ENCODE measurements around the gene C1orf35. TPM values are rescaled to one million over a fixed set of nuclear protein-coding genes. Genes with fewer than 3 reads are reported as not detected.

The C1orf35 gene
- total and polyA plus RNA-seq, 9 of the 15 experiments (the other 6 are each of a cell fraction or from before 2014, with no cell fraction given): 3.2 to 48.7 (median 12.5) TPM

- no peak for TF ChIP-seq ZNF407 (IDR thresholded peaks at IDR 0.05; ENCODE audit: low read depth)
- TF ChIP-seq TGIF2 (CRISPR knock-in tag; IDR thresholded peaks at IDR 0.05): no peak
- TF ChIP-seq ZNF174 (CRISPR knock-in tag; IDR thresholded peaks at IDR 0.05): no peak
- TF ChIP-seq GATA2 (CRISPR knock-in tag; IDR thresholded peaks at IDR 0.05): peak; percentile 93
- TF ChIP-seq SP1 (CRISPR knock-in tag; IDR thresholded peaks at IDR 0.05): no peak; the same call in 1 of the 2 replicates
- TF ChIP-seq MAX (CRISPR knock-in tag; IDR thresholded peaks at IDR 0.05): peak; percentile 37; the same call in 1 of the 2 replicates
- TF ChIP-seq KLF13 (tag; IDR thresholded peaks at IDR 0.05; ENCODE audit: borderline replicate concordance, low read depth): peak; percentile 46; the same call in 1 of the 2 replicates
- TF ChIP-seq TRIM28 (IDR thresholded peaks at IDR 0.05): 0 out of 2 replicates have a peak, but pooled peaks have one; percentile 66
- TF ChIP-seq HDGF (IDR thresholded peaks at IDR 0.05): no peak
- TF ChIP-seq PHF21A (IDR thresholded peaks at IDR 0.05; ENCODE audit: borderline replicate concordance, low read depth): no peak
- TF ChIP-seq TSHZ1 (CRISPR knock-in tag; IDR thresholded peaks at IDR 0.05): no peak
- no peak for TF ChIP-seq ZHX1 (conservative IDR thresholded peaks at IDR 0.05; ENCODE audit: low read length)
Measured at GRCh38 chr1:228145463-228146416, 42.6 kb upstream of the C1orf35 start (continued).
